Neural cell (in vitro differentiated cells): ENCODE results near the gene CNTNAP2. TPM values are rescaled to one million over a fixed set of nuclear protein-coding genes. Genes with fewer than 3 reads are reported as not detected.

Experiments
- H2AFZ ChIP-seq: fragments of 200-600, 300-800 bp; sonication (generic), shearing (Covaris generic); 2 replicates; pipeline ENCODE4 v1.6.0; 2014; ENCODE audit warnings: low read depth, mild to moderate bottlenecking, antibody characterized with exemption, low read length, moderate library complexity
- H3F3A ChIP-seq: fragments of 200-600 bp; shearing (Covaris generic); 2 replicates; pipeline ENCODE4 v1.6.1; 2016; ENCODE audit warnings: mild to moderate bottlenecking, moderate library complexity, mixed read lengths, antibody characterized with exemption, low read length; ENCODE audit not compliant: insufficient read depth, poor library complexity, severe bottlenecking
- H3K27ac ChIP-seq: fragments of 200-600, 300-800 bp; sonication (generic), shearing (Covaris generic); 2 replicates; pipeline ENCODE4 v1.5.1; 2014; ENCODE audit warnings: mild to moderate bottlenecking, low read length, moderate library complexity
- H3K27me3 ChIP-seq: fragments of 300-800, 200-600 bp; sonication (generic), shearing (Covaris generic); 2 replicates; pipeline ENCODE4 v1.6.0; 2014; ENCODE audit warnings: mild to moderate bottlenecking, low read depth, low read length, moderate library complexity; ENCODE audit not compliant: insufficient read depth
- H3K36me3 ChIP-seq: fragments of 300-800, 200-600 bp; sonication (generic), shearing (Covaris generic); 2 replicates; pipeline ENCODE4 v1.5.1; 2014; ENCODE audit warnings: mild to moderate bottlenecking, antibody characterized with exemption, low read length, moderate library complexity; ENCODE audit not compliant: insufficient read depth
- H3K4me2 ChIP-seq: fragments of 300-800, 200-600 bp; sonication (generic), shearing (Covaris generic); 2 replicates; pipeline ENCODE4 v1.6.0; 2014; ENCODE audit warnings: mild to moderate bottlenecking, low read length
- H3K4me3 ChIP-seq: fragments of 300-800, 200-600 bp; sonication (generic), shearing (Covaris generic); 2 replicates; pipeline ENCODE4 v1.5.1; 2014; ENCODE audit warnings: mild to moderate bottlenecking, low read length, moderate library complexity
- H3K79me2 ChIP-seq: fragments of 200-600 bp; shearing (Covaris generic); replicated peaks from 2 replicates; pipeline ENCODE4 v1.6.0; 2014; ENCODE audit warnings: mild to moderate bottlenecking, low read length, moderate library complexity; ENCODE audit not compliant: insufficient read depth
- H3K9ac ChIP-seq: fragments of 300-800, 200-600 bp; sonication (generic), shearing (Covaris generic); 2 replicates; pipeline ENCODE4 v1.6.1; 2016; ENCODE audit warnings: mild to moderate bottlenecking, low read length, mixed read lengths
- H3K9me2 ChIP-seq: fragments of 200-600 bp; shearing (Covaris generic); 2 replicates; pipeline ENCODE4 v1.6.1; 2016; ENCODE audit warnings: mild to moderate bottlenecking, low read length, mixed read lengths; ENCODE audit not compliant: insufficient read depth
- H3K9me3 ChIP-seq: fragments of 200-600, 300-800 bp; sonication (generic), shearing (Covaris generic); 2 replicates; pipeline ENCODE4 v1.6.1; 2016; ENCODE audit warnings: mild to moderate bottlenecking, mixed run types, low read length, moderate library complexity, mixed read lengths
- H4K20me1 ChIP-seq: fragments of 200-600 bp; shearing (Covaris generic); 2 replicates; pipeline ENCODE4 v1.6.1; 2016; ENCODE audit warnings: mild to moderate bottlenecking, mixed run types; ENCODE audit not compliant: insufficient read depth
- CTCF ChIP-seq: fragments of 450-650 bp; IDR thresholded peaks from 2 replicates; pipeline ENCODE4 v1.5.1; 2014; ENCODE audit warnings: antibody characterized with exemption, mild to moderate bottlenecking, moderate library complexity; ENCODE audit not compliant: poor library complexity, severe bottlenecking
- EP300 ChIP-seq: fragments of 450-650 bp; conservative IDR thresholded peaks from 2 replicates; pipeline ENCODE4 v1.6.1; 2014; ENCODE audit warnings: antibody characterized with exemption, mild to moderate bottlenecking, moderate library complexity; ENCODE audit not compliant: poor library complexity, severe bottlenecking
- EZH2 ChIP-seq: fragments of 200-600, 300-800 bp; shearing (Covaris generic), sonication (generic); IDR thresholded peaks from 2 replicates; pipeline ENCODE4 v1.6.1; 2014; ENCODE audit warnings: antibody characterized with exemption, low read length, borderline replicate concordance, mild to moderate bottlenecking; ENCODE audit not compliant: insufficient read depth, poor library complexity, severe bottlenecking
- MXI1 ChIP-seq: fragments of 450-650 bp; conservative IDR thresholded peaks from 2 replicates; pipeline ENCODE4 v1.6.1; 2014; ENCODE audit warnings: antibody characterized with exemption, mild to moderate bottlenecking; ENCODE audit not compliant: poor library complexity, severe bottlenecking
- POLR2AphosphoS5 ChIP-seq: IDR thresholded peaks from 2 replicates; pipeline ENCODE4 v1.6.1; 2012
- RAD21 ChIP-seq: fragments of 450-650 bp; conservative IDR thresholded peaks from 2 replicates; pipeline ENCODE4 v1.6.1; 2014; ENCODE audit warnings: antibody characterized with exemption, mild to moderate bottlenecking, moderate library complexity
- REST ChIP-seq: IDR thresholded peaks from 2 replicates; pipeline ENCODE4 v1.6.1; 2012; ENCODE audit warnings: borderline replicate concordance
- SMC3 ChIP-seq: fragments of 450-650 bp; conservative IDR thresholded peaks from 2 replicates; pipeline ENCODE4 v1.6.1; 2014; ENCODE audit warnings: antibody characterized with exemption, mild to moderate bottlenecking, moderate library complexity; ENCODE audit not compliant: poor library complexity
- TAF1 ChIP-seq: IDR thresholded peaks from 2 replicates; pipeline ENCODE4 v1.6.1; 2012; ENCODE audit warnings: low read depth
- polyA plus RNA-seq: library from polyadenylated mRNA; depleted of rRNA; stranded (reverse); fragments of >200 nt; gene quantifications from 2 replicates; pipeline ENCODE4 v1.2.3, GENCODE V29; 2014

Gene CNTNAP2
- polyA plus RNA-seq, 1 donor from 2014 or later, result 276 TPM

- no peak for TF ChIP-seq SMC3
- no peak for TF ChIP-seq EP300
- no peak for TF ChIP-seq RAD21
- peaks cover 4% of the 10 kb centered on the region for H3K9me3 ChIP-seq
- H3K27me3 ChIP-seq, result no peaks in the 10 kb centered on the region
- H2AFZ ChIP-seq, result no peak overlapping the region
- H3F3A ChIP-seq, result no peaks in the 10 kb centered on the region
- H3K79me2 ChIP-seq, result no peaks in the 10 kb centered on the region
- no peak overlapping the region for H3K4me3 ChIP-seq
- H3K36me3 ChIP-seq, result no peaks in the 10 kb centered on the region
- no peaks in the 10 kb centered on the region for H4K20me1 ChIP-seq
- H3K9me2 ChIP-seq, result no peaks in the 10 kb centered on the region
- no peak overlapping the region for H3K9ac ChIP-seq
- no peak overlapping the region for H3K27ac ChIP-seq
- H3K4me2 ChIP-seq, result no peak overlapping the region
Observed at GRCh38 chr7:147496209-147496608, 1379.6 kb downstream of the CNTNAP2 start.

- no peaks in the 10 kb centered on the region for H3F3A ChIP-seq
- no peaks in the 10 kb centered on the region for H3K36me3 ChIP-seq
- H4K20me1 ChIP-seq, result no peaks in the 10 kb centered on the region
- no peak overlapping the region for H3K4me3 ChIP-seq
- no peak overlapping the region for H3K27ac ChIP-seq
- no peaks in the 10 kb centered on the region for H3K9me2 ChIP-seq
- no peaks in the 10 kb centered on the region for H3K27me3 ChIP-seq
- H3K4me2 ChIP-seq, result no peak overlapping the region
- TF ChIP-seq REST (no peak), SMC3 (no peak), CTCF (no peak), MXI1 (no peak), TAF1 (no peak), RAD21 (no peak), EP300 (no peak), POLR2AphosphoS5 (no peak), EZH2 (no peak)
- no peak overlapping the region for H2AFZ ChIP-seq
- H3K9ac ChIP-seq, result no peak overlapping the region
- H3K9me3 ChIP-seq, result peaks cover 7% of the 10 kb centered on the region
- no peaks in the 10 kb centered on the region for H3K79me2 ChIP-seq
Observed at GRCh38 chr7:147497246-147497645, 1380.6 kb downstream of the CNTNAP2 start.

GRCh38 chr7:147498081-147498480 lies 1381.5 kb downstream of the CNTNAP2 start:
- Histone ChIP-seq H3K36me3 (no peaks in the 10 kb centered on the region), H3K79me2 (no peaks in the 10 kb centered on the region), H2AFZ (no peak overlapping the region), H3K9me2 (no peaks in the 10 kb centered on the region), H4K20me1 (no peaks in the 10 kb centered on the region), H3K4me3 (no peak overlapping the region), H3K4me2 (no peak overlapping the region), H3K27ac (no peak overlapping the region), H3K27me3 (no peaks in the 10 kb centered on the region), H3F3A (no peaks in the 10 kb centered on the region), H3K9me3 (peaks cover 7% of the 10 kb centered on the region), H3K9ac (no peak overlapping the region)
- TF ChIP-seq SMC3, result no peak
- no peak for TF ChIP-seq REST
- no peak for TF ChIP-seq RAD21
- no peak for TF ChIP-seq CTCF
- TF ChIP-seq EZH2, result no peak
- TF ChIP-seq EP300, result no peak
- no peak for TF ChIP-seq MXI1
- TF ChIP-seq POLR2AphosphoS5, result no peak
- no peak for TF ChIP-seq TAF1
